Measurements from ENCODE around the gene SLC7A5.
A peak's percentile ranks its signal among the peaks of the same experiment; 100 is the strongest.
"Not testable (repeated sequence)": the region's sequence is repeated elsewhere in the genome, so short reads cannot be mapped to it uniquely, and the experiment has no call there.

SLC7A5 gene

DNA sequence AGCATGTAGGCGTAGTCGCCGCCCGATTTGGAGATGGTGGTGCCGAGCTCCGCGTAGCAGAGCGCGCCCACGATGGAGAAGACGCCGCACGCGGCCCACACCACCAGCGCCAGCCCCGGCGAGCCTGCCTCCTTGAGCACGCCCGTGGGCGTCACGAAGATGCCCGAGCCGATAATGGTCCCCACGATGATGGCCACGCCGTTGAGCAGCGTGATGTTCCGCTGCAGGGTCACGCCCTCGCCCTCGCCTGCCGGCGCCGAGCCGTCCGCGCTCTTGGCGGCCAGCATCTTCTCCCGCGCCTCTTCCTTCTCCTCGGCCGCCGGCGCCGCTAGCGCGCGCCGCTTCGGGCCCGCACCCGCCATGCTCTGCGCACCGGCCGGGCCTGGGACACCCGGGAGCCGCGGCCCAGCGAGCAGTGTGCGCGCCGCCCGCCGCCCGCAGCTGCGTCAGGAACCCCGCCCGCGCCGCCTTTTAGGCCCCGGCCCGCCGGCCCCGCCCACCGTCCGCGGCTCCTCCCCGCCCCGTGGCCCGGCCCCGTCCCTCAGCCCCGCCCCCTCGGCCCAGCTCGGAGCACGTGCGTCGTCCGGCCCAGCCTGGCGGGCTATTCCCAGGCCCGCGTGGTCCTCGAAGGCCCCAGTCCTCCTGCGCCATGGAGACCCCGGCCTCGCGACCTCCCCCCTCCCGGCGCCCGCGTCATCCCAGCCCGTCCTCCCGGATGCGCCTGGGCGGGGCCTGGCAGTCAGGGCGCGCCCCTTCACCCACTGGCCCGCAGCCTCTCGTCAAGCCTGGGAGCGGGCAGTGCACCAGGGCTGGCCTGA is at the start of gene SLC7A5:
Gene SLC7A5 (minus strand): TSS at position 447 of the 818 bp plus-strand sequence. CDS start 85 bp downstream, at position 362.
- DNase-seq = peak; percentile 88 to 96

GRCh38 chr16:87918338-87918737 is 49.0 kb upstream of the SLC7A5 start:
- no peak for DNase-seq

- DNase-seq = no peak
Measured at GRCh38 chr16:87917503-87917902, 48.2 kb upstream of the SLC7A5 start.

DNA sequence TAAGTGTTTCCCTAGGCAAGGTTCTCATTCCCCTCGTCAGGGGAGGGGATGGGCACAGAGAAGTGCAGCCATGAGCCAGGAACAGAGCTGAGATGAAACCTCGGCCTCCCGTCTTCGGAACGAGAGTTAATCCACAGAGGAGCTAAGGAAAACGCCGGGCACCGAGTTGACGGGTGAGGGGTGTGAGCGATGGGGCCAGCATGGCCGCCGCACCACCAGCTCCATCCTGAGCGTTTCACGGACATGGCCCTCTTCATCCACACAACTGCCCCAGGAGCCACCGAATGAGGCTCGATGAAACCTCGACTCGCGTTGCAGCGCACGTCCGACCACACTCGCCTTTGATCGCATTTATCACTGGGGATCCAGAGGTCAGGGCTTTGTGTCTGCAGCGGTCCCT is 45.5 kb upstream of the SLC7A5 start:
- no peak for DNase-seq

- DNase-seq = not testable (repeated sequence)
Measured at GRCh38 chr16:87914021-87914725, 44.9 kb upstream of the SLC7A5 start.

- not testable (repeated sequence) for DNase-seq
Measured at GRCh38 chr16:87912691-87913090, 43.4 kb upstream of the SLC7A5 start.

DNA sequence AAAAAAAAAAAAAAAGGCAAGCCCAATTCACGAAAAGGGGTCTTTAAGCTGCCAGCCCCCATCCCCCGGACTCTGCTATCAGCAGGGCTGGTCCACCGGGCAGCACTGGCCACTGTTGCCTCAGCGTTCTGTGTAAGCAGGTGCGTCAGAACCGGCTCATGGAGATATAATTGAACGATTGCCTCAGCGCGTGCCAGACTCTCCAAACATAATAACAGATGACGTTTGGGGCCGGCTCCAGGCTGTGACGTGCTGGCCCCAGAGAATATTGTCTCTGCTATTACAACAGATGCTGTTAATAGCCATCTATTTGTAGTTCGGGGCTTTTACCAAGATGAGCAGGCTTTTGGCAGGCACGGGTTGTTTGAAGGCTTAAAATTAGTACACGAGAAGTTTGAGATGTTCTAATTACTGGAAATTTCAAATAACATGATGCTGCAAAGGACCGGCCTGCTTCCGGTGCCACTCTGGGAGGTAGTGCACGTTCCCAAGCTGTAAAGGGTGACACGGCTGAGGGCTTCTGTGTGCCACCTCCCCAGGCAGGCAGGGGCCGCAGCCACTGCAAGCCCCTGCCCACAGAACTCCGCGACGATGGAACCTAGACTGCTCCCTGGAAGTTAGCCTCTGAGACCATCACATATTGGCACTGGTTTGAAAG is 41.9 kb upstream of the SLC7A5 start:
- not testable (repeated sequence) for DNase-seq

DNA sequence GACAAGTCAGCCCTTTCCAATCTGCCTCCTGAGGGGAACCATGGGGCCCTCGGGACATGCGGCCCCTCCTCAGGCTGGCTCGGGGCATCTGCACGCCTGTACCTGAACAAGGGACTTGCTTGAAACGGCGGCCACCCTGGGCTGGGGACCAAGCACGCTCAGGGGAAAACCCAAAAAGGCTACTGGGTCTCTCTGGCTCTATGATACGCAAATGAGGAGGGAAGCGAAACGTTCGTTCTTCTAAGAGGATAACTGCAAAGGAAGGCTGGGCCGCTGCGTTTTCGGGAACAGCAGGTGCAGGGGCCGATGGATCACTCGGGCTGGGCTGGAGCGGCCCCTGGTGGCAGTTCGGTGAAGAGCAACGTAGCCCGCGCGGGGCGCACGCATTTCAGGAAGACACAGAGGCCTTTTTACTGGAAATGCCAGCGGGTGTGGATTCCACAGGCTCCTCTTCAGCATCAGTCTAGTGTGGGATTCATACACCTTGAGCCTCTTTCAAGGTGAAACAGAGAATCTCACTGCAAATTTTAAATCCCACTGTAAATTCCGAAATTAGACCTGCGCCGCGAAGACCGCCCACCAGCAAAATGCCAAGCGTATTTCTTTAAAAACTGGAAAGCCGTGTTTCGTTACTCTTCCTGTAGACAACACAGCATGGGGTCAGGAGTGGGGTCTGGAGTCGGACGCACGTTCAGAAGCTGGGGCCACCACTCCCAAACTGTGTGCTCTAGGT is 40.1 kb upstream of the SLC7A5 start:
- peak; percentile 81 to 88 for DNase-seq

DNA sequence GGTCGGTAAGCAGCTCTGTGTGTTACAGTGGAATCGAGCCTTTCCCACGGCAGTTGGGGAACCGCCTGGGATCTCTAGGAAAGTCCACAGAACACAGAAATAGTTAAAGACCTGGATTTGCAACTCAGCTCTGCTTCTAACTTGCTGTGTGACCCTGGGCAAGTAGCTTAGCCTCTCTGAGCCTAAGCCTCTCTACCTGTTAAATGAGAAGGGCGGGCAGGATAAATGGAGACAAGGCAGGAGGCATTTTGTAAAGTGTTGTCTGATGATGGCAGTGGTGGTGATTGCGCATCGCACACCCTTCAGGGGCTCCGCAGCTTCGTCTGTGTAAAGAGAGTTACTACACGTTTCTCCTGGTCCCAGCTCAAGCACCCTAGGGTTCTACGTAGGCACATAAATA is 38.8 kb upstream of the SLC7A5 start:
- DNase-seq = not testable (repeated sequence)

- DNase-seq = not testable (repeated sequence)
Measured at GRCh38 chr16:87905521-87905920, 36.2 kb upstream of the SLC7A5 start.

DNA sequence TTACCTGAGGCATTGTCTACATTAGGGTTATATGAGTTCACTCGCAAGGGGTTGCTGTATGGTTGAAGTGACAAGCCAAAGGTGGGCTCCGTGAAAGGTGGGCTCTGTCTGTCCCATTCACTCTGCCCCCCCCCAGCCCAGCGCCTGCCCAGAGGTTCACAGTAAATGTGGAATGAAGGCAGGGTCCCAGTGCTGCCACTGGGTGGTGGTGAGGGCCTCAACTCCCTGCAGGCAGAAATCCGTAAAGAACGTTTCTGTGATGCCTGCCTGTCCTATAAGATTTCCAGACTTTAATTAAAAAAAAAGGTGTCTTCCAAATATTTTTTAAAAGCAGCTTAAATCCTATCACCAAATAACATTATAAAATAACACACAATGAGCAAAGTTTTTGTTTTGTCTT is 35.7 kb upstream of the SLC7A5 start:
- DNase-seq = not testable (repeated sequence)

- DNase-seq = not testable (repeated sequence)
Measured at GRCh38 chr16:87900489-87900888, 31.2 kb upstream of the SLC7A5 start.

DNA sequence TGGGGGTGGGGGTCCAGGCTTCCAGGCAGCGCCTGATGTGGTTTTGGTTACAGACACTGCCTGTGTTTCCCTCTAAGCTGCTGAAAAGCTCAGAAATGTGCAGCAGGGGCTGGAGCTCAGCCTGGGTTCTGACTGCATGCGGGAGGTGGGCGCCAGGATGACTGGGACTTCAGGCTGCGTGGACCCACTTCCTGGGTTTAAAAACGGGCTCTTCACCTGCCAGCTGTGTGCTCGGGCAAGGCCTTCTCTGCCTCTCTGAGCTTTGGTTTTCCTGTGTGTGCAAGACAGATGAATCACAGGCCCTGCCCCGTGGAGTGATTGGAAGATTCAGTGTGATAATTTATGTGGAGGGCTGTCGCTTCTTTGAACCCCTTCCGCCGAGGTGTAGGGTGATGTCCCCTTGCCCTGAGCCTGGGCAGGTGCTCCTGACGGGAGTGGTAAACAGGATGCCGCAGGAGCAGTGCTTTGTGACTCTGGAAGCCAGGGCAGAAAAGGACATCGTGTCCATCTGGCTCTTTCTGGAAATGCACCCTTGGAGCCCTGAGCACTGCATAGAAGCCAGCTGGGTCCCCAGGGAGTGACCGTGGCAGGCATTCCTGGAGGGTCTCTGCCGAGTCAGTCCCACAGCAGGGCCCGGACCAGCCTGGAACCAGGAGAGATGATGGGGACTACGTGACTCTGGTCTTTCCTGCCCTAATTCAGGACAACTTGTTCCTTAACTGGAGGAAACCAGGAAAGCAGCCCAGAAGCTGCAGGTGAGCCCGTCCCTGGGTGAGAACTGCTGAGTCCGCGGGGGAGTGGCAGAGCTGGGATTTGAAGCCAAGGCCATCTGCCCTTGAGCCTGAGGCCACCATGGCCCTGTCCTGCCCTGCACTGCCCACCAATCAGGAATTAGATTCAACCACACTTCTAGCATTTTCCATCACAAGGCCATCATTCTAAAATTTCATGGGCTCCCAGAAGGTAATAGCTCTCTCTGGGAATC is 28.5 kb upstream of the SLC7A5 start:
- DNase-seq = peak; percentile 36 to 74

- not testable (repeated sequence) for DNase-seq
Measured at GRCh38 chr16:87896924-87897520, 27.7 kb upstream of the SLC7A5 start.

GRCh38 chr16:87896176-87896890 is 27.0 kb upstream of the SLC7A5 start:
- not testable (repeated sequence) for DNase-seq

DNA sequence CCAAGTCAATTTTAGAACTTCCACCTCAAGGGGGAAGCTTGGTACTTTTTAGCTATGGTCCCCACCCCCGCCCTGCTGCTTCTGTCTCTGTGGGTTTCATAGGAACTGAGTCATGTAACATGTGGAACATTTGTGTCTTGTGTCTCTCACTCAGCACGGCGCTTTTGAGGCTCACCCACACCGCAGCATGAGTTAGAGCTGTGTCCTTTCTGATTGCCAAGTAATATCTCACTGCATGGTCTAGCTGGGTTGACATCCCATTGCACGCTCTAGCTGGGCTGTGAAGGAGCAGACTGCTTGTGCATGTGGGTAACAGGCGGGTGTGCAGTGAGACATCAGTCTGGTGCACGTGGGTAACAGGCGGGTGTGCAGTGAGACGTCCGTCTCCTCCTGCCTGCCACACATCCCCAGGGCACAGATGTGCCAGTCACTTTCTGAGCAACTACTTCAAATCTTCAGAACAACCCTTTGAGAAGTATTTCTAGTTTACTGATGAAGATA is 26.4 kb upstream of the SLC7A5 start:
- peak; percentile 69 to 91 for DNase-seq

DNA sequence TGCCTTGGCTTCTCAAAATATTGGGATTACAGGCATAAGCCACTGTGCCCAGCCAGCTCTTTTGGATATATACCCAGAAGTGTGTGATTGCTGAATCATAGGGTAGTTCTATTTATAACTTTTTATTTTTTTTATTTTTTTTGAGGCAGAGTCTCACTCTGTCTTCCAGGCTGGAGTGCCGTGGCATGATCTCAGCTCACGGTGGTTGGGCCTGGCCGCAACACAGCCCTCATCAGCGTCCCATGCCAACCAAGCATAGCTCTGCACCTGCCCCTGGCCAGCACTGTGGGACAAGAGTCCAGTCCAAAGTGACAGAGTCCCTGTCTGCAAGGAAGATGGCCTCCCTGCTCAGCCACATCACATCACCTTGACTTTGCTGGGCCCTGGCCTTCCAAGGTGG is 24.7 kb upstream of the SLC7A5 start:
- not testable (repeated sequence) for DNase-seq

DNA sequence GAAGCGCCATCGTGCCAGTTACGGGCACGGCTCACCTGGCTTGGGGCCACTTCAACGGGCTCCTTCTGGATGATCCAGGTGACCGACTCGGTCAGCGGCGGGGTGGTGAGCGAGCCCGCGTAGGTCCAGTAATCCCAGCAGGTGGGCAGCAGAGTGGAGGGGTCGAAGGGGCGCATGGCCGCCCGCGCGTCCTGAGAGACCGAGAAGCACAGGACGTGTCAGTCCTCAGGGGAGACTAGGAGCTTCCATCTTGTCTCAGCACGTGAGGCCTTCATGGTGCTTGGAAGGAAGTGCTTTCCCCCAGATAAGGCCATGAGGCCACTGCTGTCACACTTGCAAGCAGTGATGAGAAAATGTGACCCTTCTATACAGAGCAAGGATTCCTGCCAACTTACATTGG is 22.5 kb upstream of the SLC7A5 start:
- no peak for DNase-seq

GRCh38 chr16:87889762-87890161 is 20.5 kb upstream of the SLC7A5 start:
- DNase-seq = peak in 1 of 2 experiments; percentile 39

GRCh38 chr16:87888346-87888745 is 19.0 kb upstream of the SLC7A5 start:
- not testable (repeated sequence) for DNase-seq
